Stimulated activated CD8-positive, alpha-beta memory T cell treated with anti-CD3 and anti-CD28 coated beads, Interleukin-15, amount 100 ng/mL, for 1 hour (primary cell): ENCODE data around the gene DIP2C.

Experiments used
- DNase-seq: peaks from one replicate; pipeline ENCODE4 v3.0.0-alpha.2; 2020; ENCODE audit warnings: low read depth

Gene DIP2C

DNA sequence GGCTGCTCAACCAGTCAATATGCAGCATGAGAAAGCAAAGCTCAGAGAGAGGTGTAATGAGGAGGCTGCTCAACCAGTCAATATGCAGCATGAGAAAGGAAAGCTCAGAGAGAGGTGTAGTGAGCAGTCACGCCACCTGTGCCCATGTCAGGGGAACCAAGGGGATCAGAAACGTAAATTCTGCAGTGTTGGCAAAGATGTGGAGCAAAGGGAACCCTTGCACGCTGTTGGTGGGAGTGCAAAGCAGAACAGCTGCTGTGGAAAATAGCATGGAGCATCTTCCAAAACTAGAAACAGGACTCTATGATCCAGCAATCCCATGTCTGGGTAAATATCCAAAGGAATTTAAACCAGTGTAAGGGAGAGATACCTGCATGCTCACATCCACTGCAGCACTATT lies 194.9 kb downstream of the DIP2C start:
- DNase-seq, result no peak

DNA sequence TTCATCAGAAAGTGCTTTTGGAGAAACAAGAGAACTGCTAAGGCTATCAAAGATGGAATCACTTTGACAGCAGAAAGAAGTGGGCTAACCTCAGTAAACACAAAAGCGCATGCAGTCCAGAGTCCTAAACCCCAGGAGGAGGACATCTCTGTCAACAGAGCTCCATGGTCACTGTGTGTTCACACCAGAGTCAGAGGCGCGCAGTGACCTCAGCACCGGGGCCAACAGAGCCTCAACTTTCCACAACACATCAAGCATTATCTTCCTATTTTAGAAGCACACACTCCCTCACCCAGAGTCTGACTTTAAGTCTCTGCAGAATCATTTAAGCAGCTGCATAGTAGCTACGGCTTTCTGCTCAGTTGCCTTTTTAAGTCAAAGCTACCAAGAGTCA lies 195.3 kb downstream of the DIP2C start:
- DNase-seq, result no peak

DNA sequence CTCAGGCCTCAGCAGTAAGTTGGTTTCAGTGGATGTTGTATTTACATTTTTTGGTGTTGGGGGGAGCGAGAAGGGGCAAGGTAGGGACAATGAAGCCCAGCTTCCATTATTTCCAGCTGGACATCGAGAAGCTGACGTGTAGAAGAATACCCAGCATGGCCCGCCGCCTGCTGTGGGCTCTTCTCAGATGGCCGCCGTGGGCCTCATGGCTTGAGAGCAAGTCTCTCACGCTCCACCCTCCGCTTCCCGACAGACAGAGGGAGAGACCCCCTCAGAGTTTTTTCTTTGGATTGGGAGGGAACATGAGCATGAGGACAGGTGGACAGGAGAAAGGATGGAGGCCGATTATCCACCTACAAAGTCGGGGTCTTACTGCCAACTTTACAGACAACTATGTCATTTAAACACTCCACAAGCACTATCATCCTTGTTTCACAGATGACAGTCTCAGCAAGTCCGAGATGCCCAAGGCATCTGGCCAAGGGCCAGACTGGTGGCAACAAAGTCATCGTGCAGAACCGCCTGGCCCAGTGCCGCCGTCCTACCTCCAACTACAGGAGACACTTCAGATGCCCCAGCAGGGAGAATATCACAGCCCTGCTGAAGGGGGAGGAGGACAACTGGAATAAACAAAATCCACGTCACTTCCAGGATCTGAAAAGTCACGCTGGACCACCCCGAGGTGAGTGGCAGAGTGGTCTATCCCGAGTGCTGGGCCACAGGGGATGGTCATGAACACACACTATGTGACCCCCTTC lies 195.9 kb downstream of the DIP2C start:
- DNase-seq, result no peak

DNA sequence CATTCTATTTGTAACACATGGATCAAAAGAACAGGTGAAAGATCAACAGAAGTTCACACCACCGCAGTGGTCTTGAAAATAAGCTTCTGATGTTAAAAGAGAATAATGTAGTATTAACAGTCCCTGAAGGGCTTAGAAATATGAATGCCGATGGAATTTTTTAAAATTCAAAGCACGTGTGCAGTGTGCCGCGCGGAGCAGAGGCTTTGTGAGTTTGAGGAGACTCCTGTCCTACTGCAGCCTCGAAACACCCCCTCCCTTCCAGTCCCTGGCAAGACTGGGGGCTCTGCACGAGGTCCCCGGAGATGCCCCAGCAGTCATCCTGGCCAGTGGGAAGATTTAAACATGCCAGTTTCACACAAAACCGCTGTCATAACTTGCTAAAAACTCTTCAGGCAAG lies 196.6 kb downstream of the DIP2C start:
- DNase-seq, result no peak

DNA sequence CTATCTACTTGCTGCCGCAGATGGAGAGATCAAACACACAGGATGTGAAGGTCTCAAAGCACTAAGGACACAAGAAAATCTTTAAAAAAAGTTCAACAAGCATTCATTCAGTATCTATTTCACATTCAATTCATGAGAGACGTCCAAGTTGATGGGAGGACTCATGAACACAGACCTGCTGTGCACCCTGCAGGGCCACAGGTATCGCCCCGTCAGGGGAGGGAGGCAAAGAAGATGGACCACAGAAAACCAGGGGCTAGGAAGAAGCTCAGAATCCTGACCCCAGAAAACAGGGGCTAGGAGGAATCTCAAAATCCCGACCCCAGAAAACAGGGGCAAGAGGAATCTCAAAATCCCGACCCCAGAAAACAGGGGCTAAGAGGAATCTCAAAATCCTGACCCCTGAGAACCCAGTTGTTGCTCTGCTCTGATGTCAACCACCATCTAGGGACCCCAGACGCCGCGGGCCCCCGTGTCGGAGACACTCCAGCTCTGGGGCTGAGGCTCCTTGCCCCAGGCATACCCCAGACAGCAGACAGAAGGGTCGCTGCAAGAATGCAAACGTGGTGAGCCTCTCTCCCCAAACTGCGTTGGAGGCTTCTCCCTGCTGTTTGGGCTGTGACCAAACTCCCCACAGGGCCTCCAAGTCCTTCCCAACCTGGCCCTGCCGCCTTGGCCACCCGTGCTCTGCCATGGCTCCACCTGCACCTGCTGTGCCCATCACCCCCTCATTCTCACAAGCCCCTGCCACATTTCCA lies 197.6 kb downstream of the DIP2C start:
- DNase-seq, result no peak

DNA sequence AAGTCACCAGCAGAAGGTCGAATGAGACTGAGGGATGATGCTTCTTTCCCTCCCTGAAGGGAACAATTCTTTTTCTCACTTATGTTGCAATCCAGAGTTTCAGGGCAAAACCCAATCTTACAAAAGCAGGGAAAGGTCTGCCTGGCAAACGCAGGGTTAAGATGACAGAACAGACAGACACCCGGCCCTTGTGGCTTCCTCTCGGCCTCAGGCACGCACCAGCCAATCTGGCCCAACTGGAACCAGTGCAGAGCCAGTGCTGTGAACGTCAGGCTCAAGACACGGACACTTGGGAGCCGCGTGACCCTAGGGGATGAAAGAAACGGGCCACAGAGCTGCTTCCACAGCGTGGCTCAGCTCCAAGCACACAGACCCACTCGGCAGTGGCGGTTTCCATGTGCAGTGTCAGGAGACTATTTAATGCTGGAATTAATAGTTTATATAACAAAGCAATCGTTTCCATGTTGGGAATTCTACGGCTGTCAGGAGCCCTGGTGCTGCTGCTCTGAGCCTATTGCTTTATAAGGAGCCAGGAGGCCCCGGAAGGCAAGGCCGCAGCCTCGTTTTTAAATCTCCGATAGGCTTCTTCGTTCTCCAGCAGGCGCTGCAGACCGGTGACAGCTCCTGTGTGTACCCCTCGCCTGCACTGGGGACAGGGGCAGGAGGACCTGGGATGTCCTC lies 198.4 kb downstream of the DIP2C start:
- no peak for DNase-seq

DNA sequence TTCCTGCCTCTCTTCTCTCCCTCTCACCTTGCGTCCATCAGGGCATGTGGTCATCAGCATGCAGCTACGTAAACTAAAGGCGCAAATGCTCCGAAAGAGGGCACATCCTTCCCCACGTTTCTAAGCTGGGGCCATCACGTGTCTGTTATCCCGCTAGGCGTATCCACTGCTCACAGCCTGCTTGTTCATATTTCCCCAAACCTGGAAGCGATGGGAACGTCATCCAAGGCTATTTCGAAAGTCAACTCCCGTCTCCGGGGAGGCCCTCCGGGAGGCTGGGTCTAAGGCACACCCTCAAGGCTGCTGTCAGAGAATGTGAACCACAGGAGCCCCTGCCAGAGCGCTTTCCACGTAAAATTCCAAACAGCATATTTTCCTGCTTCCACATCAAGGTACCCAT lies 199.2 kb downstream of the DIP2C start:
- no peak for DNase-seq

DNA sequence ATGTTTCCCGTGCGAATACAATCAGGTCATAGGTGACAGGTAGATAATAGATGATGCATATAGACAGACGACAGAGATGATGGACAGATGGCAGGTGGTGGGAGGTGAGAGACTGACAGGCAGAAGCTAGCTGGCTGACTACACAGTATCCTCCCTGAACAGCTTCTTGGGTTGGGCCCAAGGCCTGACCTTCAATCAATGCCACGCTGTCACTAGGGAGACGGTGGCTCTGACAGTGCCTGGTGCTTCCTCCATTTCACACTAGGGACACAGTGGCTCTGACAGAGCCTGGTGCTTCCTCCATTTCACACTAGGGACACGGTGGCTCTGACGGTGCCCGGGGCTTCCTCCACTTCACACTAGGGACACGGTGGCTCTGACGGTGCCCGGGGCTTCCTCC lies 200.1 kb downstream of the DIP2C start:
- DNase-seq, result no peak

DNA sequence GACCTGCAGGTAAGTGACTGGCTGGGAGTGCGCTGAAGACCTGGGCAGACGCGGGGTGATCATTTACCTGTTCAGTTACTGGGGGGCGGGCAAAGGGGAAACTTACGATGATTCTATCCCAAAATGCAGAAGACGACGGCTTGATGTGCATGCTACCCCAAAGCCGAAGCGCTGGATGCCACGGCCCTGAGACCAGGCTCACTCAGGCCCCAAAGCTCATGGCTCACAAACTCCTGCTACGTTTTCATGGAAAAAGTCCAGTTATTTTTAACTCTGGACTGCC lies 200.6 kb downstream of the DIP2C start:
- DNase-seq, result no peak

DNA sequence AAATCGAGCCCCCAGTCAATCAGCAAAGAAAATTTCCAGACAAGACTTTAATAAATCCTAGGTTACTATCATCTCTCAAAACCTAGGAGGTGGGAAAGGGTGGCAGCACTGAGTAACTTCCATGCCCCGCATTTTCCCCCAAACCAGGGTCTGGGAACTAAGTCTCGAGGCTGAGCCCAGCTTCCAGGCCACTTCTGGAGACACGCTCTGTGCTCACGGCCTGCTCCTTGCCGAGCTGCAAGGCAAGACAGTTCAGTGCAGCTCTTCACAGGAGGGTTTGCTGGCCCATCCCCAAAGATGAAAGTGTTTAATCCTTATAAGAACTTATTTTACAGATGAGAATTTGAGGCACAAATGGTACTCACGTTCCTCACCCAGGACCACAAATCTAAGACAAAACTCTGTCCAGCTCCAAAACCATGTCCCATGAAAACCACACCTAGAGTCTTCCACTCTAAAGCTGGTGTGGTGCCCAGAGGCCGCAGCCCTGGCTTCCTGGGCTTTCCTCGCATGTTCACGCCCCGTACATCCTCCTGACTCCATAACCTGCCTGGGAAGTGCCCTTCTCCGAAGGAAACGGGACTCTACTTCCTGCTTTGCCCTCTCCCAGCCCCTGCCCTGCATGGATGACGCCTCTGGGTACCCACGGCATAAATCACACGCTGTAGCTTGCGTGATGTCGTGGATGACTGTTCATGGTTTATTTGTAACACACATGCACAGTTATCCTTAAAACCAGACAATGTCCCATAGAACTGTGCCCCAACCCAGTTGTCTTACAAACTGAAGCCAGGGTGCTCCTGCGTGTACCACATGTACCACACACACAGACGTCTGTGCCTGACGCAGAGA lies 201.2 kb downstream of the DIP2C start:
- no peak for DNase-seq

DNA sequence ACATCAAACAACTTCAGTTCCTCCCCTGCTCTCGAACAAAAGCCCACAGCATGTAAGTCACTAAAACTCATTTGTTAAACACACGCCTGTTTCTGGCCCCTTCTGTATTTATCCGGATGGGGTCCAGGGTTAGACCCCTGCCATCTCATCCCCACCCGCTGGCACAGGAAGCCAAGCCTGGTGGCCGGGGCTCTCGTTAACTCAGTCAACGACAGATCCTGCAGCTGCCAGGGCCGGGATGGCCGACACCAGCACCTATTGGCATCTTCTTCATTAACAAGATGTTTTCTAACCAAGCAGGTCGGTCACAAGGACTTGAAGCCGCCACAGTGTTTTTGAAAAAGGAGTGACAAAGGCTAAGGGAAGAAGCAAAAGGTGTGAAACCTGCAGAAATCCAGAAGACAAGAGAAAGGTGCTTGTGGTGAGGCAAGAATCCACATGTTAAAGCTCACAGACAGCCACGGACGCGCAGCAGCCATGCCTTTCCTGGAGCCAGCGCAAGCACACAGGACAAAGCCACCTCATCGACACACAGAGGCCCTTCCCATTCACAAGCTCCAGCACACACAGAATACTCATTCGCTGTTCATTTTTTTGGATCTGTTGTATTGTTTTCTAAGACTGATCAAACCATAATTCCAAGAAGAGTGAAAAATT lies 202.7 kb downstream of the DIP2C start:
- DNase-seq, result no peak

DNA sequence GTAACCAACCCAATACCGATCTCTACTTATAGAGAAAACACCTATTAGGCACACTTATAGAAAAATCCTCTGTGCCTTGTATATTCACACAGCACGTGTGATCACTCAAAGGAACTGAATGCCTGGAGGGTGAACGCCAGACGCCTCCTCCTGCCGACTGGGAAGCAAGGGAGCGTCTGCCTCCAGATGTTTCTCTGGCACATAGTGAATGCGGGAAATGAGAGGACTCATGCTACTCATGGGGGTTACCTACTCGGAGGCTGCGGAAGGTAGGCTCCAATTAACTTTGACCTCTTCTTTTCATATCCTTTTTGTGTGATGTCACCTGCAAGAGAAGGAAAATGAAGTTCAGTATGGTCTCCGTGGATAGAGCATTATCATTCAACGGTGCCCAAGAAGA lies 203.3 kb downstream of the DIP2C start:
- DNase-seq, result no peak

DNA sequence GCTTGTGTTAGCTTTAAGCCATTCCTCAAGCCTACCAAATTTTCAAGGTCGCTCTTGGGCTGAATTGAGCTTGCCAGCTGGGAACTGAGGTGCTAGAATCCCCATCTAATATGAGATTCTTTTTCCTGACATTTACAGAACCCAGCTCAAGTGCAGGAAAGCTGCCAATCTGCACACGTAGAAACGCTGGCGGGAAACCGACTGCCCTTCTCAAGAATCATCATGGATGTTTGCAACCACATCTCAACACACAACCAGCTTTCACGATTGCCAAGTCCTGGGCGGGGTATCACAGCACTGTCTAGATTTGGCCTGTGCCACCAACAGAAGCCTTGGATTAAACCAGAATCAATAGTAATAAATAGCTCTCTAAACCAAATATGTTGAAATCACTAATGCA lies 203.7 kb downstream of the DIP2C start:
- no peak for DNase-seq

DNA sequence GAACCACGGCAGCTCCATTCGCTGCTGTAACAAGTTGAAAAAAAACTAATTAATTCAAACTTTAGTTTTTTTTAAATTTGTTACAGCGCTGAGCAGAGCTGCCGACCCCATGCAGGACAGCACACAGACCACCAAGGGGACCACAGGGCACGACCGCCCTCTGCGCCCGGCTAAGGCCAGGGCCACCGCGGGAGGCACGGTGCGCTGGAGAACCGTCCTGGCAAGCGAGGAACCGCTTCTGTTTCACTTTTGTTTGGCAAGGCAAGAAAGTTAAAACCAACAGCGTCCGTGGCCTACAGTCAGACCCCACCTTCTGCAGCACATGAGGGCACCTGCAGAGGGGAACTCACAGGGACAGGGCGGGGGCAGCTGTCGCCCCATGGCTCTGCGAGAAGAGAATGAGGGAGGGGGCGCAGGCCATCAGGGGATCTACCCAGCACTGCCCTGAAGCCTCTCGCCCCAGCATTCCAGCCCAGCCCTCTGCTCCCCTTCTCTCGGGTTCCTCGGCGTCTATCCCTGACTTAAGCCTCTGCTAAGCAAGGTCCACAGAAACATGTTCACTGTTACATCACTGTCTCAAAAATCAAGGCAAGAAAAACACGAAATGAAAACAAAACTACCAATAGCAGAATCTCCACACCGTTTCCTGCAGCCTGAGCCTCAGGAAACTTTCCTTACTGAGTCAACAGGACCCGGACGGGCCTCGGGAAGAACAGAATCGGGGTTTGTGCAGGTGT lies 204.4 kb downstream of the DIP2C start:
- DNase-seq, result no peak

DNA sequence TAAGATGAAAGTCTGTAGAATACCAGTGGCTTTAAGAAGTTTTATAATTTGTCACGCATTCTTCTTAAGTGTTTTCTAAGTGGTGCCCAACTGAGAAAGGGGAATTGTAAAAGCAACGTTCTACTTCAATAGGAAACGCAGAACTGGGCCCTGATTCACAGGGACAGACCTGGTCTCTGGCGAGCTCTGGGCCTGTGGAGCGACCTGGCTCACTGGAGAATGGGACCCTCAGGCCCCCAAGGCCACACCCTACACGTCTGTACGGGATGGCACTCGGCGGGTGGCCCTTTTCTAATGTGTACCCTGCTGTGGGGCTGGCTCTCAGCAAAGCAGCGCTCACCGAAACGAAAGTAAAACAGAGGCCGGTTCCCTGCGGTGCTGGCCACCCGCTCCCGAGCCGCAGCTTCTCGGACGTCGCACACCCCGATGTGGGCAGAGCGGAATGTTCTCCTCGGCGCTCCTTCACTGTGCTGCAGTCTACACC lies 205.0 kb downstream of the DIP2C start:
- no peak for DNase-seq

DNA sequence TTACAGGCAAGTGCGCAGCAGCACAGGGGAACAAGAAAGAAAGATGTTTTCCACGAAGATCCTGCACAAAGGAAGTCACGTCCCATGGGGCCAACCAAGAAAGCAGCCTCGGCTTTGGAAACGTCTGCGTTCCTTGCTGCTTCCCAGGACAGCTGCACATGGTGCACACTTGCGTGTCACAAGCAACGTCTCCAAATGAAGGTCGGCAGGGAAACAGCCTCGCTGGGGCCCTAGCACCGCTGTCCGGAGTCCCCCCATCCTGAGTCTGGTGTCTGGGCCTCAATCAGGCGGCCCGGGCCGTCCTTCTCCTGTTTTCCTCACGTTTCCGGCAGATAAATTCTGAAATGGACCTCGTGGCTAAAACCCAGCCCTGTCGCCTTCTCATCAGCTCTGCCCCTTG lies 206.2 kb downstream of the DIP2C start:
- DNase-seq, result no peak

DNA sequence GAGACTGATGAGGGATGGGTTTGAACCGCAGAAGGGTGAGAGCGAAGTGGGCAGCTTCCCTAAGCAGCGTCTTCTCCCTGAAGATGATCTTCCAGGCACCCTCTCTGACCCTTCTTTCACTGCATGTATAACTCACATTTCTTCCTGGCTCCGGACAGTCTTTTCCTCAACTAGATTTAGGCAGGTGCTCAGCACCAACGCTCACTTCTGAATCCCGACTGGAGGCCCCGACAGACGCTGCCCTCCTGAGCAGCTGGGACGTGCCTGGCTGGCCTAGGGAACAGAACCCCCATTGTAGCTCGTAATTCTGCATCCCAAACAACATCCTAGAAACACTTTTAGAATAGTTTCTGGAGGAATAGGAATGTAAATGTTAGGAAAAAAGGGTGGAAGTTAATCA lies 206.6 kb downstream of the DIP2C start:
- no peak for DNase-seq

DNA sequence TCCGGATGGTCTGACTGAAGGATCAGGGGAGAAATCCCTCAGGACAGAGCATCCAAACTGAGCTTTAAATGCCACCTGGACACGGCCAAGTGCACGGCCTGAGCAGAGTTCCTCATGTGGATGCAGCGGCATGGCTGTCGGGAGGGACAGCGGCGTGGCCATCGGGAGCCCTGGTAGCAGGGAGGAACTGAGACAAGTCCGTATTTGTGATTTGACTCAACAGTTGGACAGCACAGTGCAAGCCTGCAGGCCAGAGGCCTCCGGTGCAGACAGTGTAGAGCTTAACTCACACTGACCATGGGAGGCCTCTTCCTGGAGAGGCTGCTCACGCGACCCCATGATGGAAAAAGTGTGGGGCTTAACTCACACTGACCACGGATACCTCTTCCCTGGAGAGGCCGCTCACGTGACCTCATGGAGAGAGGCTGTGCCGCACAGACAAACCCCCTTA lies 207.4 kb downstream of the DIP2C start:
- DNase-seq, result no peak

DNA sequence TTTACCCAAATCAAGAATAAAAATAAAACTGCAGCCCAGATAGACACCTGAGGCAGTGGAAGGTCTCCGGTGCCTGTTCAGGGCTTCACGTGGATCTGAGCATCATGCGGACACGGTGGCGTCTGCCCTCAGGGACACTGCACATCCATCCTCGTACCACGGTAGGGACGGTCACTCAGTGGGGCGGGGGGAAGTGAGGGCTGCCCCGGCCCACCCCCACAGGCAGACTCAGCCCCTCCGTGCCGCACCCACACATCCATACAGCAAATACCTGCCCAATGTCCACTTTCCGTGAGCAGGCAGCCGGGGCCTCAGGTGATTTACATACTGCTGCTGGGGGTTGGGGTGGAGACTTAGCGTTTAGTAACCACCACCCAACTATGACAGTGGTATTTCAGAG lies 207.8 kb downstream of the DIP2C start:
- DNase-seq, result no peak

DNA sequence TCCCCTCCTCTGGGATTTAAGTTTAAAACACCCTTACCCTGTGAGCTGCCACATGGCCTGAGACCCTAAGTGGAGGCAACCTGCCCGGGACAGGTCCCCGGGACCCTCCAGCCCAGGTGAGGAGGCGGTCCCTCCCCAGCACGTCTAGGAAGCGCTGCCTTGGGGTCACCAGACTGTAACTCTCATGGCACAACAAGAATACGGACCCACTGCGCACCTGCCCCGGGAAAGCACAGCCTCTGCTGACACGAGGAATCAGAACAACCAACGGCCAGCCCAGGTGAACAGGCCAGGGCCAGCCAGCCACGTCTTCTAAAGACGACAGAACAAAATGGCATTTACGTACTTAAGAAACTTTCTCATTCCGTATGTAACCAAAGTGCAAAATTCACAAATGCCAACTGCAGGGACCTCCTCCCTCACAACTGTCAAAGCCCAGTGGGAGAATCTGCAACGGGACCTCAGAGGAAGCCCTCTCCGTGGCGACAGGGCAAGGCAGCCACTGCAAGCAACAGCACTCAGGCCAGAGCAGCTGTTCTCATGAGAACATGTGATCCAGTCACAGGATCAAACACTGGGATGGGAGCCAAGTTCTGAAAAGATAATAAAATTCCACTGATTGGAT lies 208.4 kb downstream of the DIP2C start:
- DNase-seq, result no peak

DNA sequence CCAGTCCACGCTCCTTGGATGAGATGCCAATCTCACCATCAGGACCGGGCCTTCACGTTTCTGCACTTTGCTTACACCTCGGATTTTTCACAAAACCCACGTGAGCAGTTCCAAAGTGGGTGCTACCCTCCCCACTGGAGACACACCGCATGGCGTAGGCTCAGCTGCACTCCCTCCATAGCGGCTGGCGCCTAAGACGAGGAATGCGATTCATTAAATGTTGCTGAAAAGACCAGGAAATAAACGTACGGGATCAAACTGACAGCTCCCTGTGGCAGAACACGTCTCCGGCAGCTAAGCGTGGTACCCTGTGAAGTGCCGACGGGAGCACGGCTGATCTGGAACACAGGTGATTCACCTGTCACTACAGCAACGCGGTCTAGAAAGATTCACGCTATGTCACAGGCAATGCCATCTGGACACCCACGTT lies 209.0 kb downstream of the DIP2C start:
- no peak for DNase-seq
